GM12891 (cell line): ENCODE results near the gene PPP6R3.

ENCODE experiments used
- PAX5 ChIP-seq: IDR thresholded peaks from 2 replicates; pipeline ENCODE4 v1.6.1; 2011; ENCODE audit warnings: low read length, moderate library complexity, mild to moderate bottlenecking; ENCODE audit not compliant: insufficient read depth, severe bottlenecking
- POLR2A ChIP-seq: IDR thresholded peaks from 2 replicates; pipeline ENCODE4 v1.6.1; 2011; ENCODE audit warnings: low read depth, low read length, control low read depth
- POLR2AphosphoS5 ChIP-seq: IDR thresholded peaks from 2 replicates; pipeline ENCODE4 v1.6.1; 2011; ENCODE audit warnings: low read depth, low read length, control low read depth
- TAF1 ChIP-seq: IDR thresholded peaks from 2 replicates; pipeline ENCODE4 v1.6.1; 2011; ENCODE audit warnings: low read depth, low read length, control low read depth

GRCh38 chr11:68596231-68596630, 135.7 kb downstream of the PPP6R3 start:
- TF ChIP-seq POLR2AphosphoS5 (no peak), POLR2A (no peak), TAF1 (no peak), PAX5 (no peak)
